ENCODE measurements around the gene NDUFB4. TPM values are rescaled to one million over a fixed set of nuclear protein-coding genes. Genes with fewer than 3 reads are reported as not detected.
"Not testable (repeated sequence)": the region's sequence is repeated elsewhere in the genome, so short reads cannot be mapped to it uniquely, and the experiment has no call there.

The NDUFB4 gene
- total RNA-seq, 4 donors from 2014 or later, result 81.4 to 197 (median 119) TPM

- Histone ChIP-seq H3K27ac (no peak overlapping the region), H3K4me3 (no peak overlapping the region), H3K36me3 (no peaks in the 10 kb centered on the region), H3K4me1 (peaks cover 0 to 16% (median 6%) of the 10 kb centered on the region in 3 donors), H3K9me3 (no peaks in the 10 kb centered on the region), H3K27me3 (peaks cover 0 to 7% (median 0%) of the 10 kb centered on the region in 4 donors)
- intact Hi-C loops (cut with DNase I), result no loop called here
- WGBS, 2 donors, result 71 to 77% methylated on average over 8 of the region's 8 CpGs
- TF ChIP-seq CTCF (IDR thresholded peaks at IDR 0.05) (no peak), POLR2A (IDR thresholded peaks at IDR 0.05) (no peak)
- no peak for DNase-seq
These were observed 18.6 kb downstream of the NDUFB4 start for GRCh38 chr3:120614765-120615164.

- Histone ChIP-seq H3K4me3 (no peak overlapping the region), H3K36me3 (no peaks in the 10 kb centered on the region), H3K27ac (peak overlapping the region; percentile 34 to 68 (median 56)), H3K4me1 (peaks cover 0 to 16% (median 6%) of the 10 kb centered on the region in 3 donors), H3K27me3 (peaks cover 0 to 7% (median 0%) of the 10 kb centered on the region in 4 donors), H3K9me3 (no peaks in the 10 kb centered on the region)
- intact Hi-C loops (cut with DNase I), result no loop called here
- DNase-seq, result no peak
- WGBS, 2 donors, result 40% methylated on average over 9 to 11 of the region's 13 CpGs
- no peak for TF ChIP-seq CTCF (IDR thresholded peaks at IDR 0.05)
- no peak for TF ChIP-seq POLR2A (IDR thresholded peaks at IDR 0.05)
These were observed 19.9 kb downstream of the NDUFB4 start for GRCh38 chr3:120615847-120616609.

- H3K9me3 ChIP-seq; H3K4me3 ChIP-seq; H3K27me3 ChIP-seq; intact Hi-C loops (cut with DNase I); DNase-seq; H3K36me3 ChIP-seq: not testable (repeated sequence)
- H3K27ac ChIP-seq, result peak overlapping the region; percentile 9 to 68 (median 60)
- WGBS, 2 donors, result 53 to 64% methylated on average over 8 of the region's 8 CpGs
- peaks cover 0 to 16% (median 6%) of the 10 kb centered on the region in 3 donors for H3K4me1 ChIP-seq
These were observed 20.6 kb downstream of the NDUFB4 start for GRCh38 chr3:120616745-120617144.

GRCh38 chr3:120622457-120622856 lies 26.3 kb downstream of the NDUFB4 start:
- 70 to 76% methylated on average over 3 of the region's 3 CpGs for WGBS, 2 donors
- no peaks in the 10 kb centered on the region for H3K36me3 ChIP-seq
- H3K9me3 ChIP-seq, result peaks cover 0 to 12% (median 3%) of the 10 kb centered on the region in 3 donors
- peaks cover 0 to 24% (median 7%) of the 10 kb centered on the region in 3 donors for H3K4me1 ChIP-seq
- H3K4me3 ChIP-seq, result no peak overlapping the region
- TF ChIP-seq CTCF (IDR thresholded peaks at IDR 0.05), result no peak
- TF ChIP-seq POLR2A (IDR thresholded peaks at IDR 0.05), result no peak
- DNase-seq, result no peak
- intact Hi-C loops (cut with DNase I), result no loop called here
- no peak overlapping the region for H3K27ac ChIP-seq
- peaks cover 0 to 23% (median 0%) of the 10 kb centered on the region in 4 donors for H3K27me3 ChIP-seq

GRCh38 chr3:120622870-120623726 lies 27.0 kb downstream of the NDUFB4 start:
- Histone ChIP-seq H3K27me3 (peaks cover 0 to 29% (median 0%) of the 10 kb centered on the region in 4 donors), H3K27ac (no peak overlapping the region), H3K36me3 (no peaks in the 10 kb centered on the region), H3K9me3 (peaks cover 0 to 12% (median 3%) of the 10 kb centered on the region in 3 donors), H3K4me1 (peaks cover 0 to 23% (median 7%) of the 10 kb centered on the region in 3 donors), H3K4me3 (no peak overlapping the region)
- intact Hi-C loops (cut with DNase I), result no loop called here
- DNase-seq, result no peak
- WGBS, 2 donors, result 58 to 64% methylated on average over 12 of the region's 12 CpGs
- TF ChIP-seq POLR2A (IDR thresholded peaks at IDR 0.05), result no peak
- TF ChIP-seq CTCF (IDR thresholded peaks at IDR 0.05), result peak in 1 of 6 experiments; percentile 20

All from esophagus squamous epithelium (tissue), 5 donors.